Esophagus squamous epithelium (tissue), 4 donors: Measurements from ENCODE around the gene ZBTB2.

Experiments
- POLR2A ChIP-seq, 4 donors: fragments of 450-650 bp; IDR thresholded peaks; one replicate each; pipeline ENCODE4 v1.6.1; 2017; ENCODE audit warnings: antibody characterized with exemption in 4 of 4, mild to moderate bottlenecking in 4 of 4, moderate library complexity in 3 of 4
- TF ChIP-seq, protein P1 (sequence below), 6 experiments: fragments of 450-650 bp in 4 of 6; fragments of 200-600 bp in 2 of 6; sonication (generic) in 2 of 6; IDR thresholded peaks; one replicate each; pipeline ENCODE4 v1.5.1; 2016 to 2019; ENCODE audit warnings: antibody characterized with exemption in 6 of 6, mild to moderate bottlenecking in 4 of 6, moderate library complexity in 4 of 6

DNA sequence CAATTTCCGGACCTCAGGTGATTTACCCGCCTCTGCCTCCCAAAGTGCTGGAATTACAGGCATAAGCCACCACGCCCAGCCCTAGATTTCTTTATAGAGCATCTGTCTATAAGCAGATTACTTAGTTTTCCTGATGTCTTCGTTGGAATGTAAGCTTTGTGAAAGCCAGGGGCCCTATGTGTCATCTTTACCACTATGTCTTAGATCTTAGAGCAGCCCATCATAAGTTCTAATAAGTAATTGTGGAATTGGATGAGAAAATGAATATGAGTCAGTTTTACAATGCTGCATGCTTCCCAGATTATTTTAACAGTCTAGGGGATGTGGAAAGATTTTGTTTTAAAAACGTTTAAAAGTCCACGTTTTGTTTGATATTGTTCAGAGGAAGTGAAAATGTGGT lies 9.1 kb upstream of the ZBTB2 start:
- TF ChIP-seq, protein P1, sequence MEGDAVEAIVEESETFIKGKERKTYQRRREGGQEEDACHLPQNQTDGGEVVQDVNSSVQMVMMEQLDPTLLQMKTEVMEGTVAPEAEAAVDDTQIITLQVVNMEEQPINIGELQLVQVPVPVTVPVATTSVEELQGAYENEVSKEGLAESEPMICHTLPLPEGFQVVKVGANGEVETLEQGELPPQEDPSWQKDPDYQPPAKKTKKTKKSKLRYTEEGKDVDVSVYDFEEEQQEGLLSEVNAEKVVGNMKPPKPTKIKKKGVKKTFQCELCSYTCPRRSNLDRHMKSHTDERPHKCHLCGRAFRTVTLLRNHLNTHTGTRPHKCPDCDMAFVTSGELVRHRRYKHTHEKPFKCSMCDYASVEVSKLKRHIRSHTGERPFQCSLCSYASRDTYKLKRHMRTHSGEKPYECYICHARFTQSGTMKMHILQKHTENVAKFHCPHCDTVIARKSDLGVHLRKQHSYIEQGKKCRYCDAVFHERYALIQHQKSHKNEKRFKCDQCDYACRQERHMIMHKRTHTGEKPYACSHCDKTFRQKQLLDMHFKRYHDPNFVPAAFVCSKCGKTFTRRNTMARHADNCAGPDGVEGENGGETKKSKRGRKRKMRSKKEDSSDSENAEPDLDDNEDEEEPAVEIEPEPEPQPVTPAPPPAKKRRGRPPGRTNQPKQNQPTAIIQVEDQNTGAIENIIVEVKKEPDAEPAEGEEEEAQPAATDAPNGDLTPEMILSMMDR (IDR thresholded peaks at IDR 0.05), result no peak
- TF ChIP-seq POLR2A (IDR thresholded peaks at IDR 0.05), result no peak
